HepG2 (cell line): ENCODE results near the gene COX4I2. TPM values are rescaled to one million over a fixed set of nuclear protein-coding genes. Genes with fewer than 3 reads are reported as not detected.
A peak's percentile ranks its signal among the peaks of the same experiment; 100 is the strongest.

Source experiments
- HNF1A ChIP-seq, 2 experiments: sonication (generic) in 1 of 2; formaldehyde crosslinking in 1 of 2; IDR thresholded peaks; 2 replicates each; pipeline versions ENCODE4 v1.4.0 to v1.6.1; 2016 to 2020; ENCODE audit warnings: borderline replicate concordance in 1 of 2, low read depth in 1 of 2, mild to moderate bottlenecking in 1 of 2, missing genetic modification reagents in 1 of 2
- IKZF5 ChIP-seq: IDR thresholded peaks from 2 replicates; pipeline ENCODE4 v1.6.1; 2018; ENCODE audit warnings: missing genetic modification reagents, mild to moderate bottlenecking, missing compliant biosample characterization
- REXO4 ChIP-seq: sonication (generic); formaldehyde crosslinking; IDR thresholded peaks from 2 replicates; pipeline ENCODE4 v1.8.0; 2022; ENCODE audit warnings: missing genetic modification reagents, mild to moderate bottlenecking, borderline replicate concordance
- SMARCE1 ChIP-seq: fragments of 450-650 bp; IDR thresholded peaks from 2 replicates; pipeline ENCODE4 v1.6.1; 2017; ENCODE audit warnings: borderline replicate concordance
- ZNF329 ChIP-seq: sonication (generic); formaldehyde crosslinking; IDR thresholded peaks from 2 replicates; pipeline ENCODE4 v1.9.0; 2021; ENCODE audit warnings: low read depth, mild to moderate bottlenecking, missing genetic modification reagents
- ZNF510 ChIP-seq: sonication (generic); formaldehyde crosslinking; IDR thresholded peaks from 2 replicates; pipeline ENCODE4 v1.4.0; 2020; ENCODE audit warnings: low read depth, mild to moderate bottlenecking, missing genetic modification reagents
- polyA plus RNA-seq, 8 experiments: library from polyadenylated mRNA; depleted of rRNA in 3 of 8; stranded (reverse) in 7 of 8; unstranded in 1 of 8; fragments of >200 nt; fragmentation: Illumina TruSeq in 4 of 8; extraction: Trizol in 4 of 8; gene quantifications; 2 replicates each; pipeline versions ENCODE4 v1.2.1 to v1.2.3, GENCODE V29; 2011 to 2016; ENCODE audit warnings: low read depth in 4 of 8, missing spikeins in 1 of 8, mixed read lengths in 1 of 8; ENCODE audit not compliant: insufficient read depth in 1 of 8
- total RNA-seq, 5 experiments: library from RNA; depleted of rRNA; stranded (reverse); fragments of >200 nt; fragmentation: Illumina TruSeq; extraction: Trizol; gene quantifications; 2 replicates each; pipeline ENCODE4 v1.2.3, GENCODE V29; 2016; ENCODE audit warnings: low read depth in 1 of 5
- TF ChIP-seq, protein P1 (sequence below): sonication (generic); formaldehyde crosslinking; conservative IDR thresholded peaks from 2 replicates; pipeline ENCODE4 v1.4.0; 2020; ENCODE audit warnings: missing genetic modification reagents
- TF ChIP-seq, protein P2 (sequence below): sonication (generic); formaldehyde crosslinking; IDR thresholded peaks from 2 replicates; pipeline ENCODE4 v1.5.1; 2020; ENCODE audit warnings: mild to moderate bottlenecking, missing genetic modification reagents, borderline replicate concordance

COX4I2 gene
- total and polyA plus RNA-seq, 2 of the 13 experiments (the other 11 are each of a cell fraction or from before 2014, with no cell fraction given): 1.1 TPM; not detected in 1

DNA sequence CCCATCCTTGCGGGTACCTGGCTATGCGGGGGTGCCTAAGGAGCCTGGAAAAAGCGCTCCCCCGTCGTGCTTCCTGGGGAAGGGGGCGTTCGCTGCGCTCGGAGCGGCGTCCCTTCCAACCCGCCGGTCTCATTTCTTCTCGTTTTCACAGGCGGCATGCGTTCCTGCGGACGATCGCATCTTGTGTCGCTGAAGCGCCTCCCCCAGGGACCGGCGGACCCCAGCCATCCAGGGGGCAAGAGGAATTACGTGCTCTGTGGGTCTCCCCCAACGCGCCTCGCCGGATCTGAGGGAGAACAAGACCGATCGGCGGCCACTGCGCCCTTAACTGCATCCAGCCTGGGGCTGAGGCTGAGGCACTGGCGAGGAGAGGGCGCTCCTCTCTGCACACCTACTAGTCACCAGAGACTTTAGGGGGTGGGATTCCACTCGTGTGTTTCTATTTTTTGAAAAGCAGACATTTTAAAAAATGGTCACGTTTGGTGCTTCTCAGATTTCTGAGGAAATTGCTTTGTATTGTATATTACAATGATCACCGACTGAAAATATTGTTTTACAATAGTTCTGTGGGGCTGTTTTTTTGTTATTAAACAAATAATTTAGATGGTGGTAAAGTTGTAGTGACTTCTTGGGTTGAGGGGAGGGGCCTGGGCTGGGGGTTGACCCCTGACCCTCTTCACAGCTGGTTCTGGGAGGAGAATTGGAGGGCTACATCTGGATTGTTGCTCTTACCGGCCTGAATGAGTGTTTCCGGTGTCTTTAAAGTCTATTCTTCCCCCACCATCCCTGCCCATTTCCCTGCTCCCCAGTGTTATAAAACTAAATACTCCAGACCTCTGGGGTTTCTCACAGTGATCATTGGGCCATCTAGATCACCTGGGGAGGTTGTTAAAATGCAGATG, 31.6 kb upstream of the COX4I2 start (continued):
- TF ChIP-seq HNF1A (IDR thresholded peaks at IDR 0.05; ENCODE audit: low read depth) (no peak), HNF1A (CRISPR knock-in tag; IDR thresholded peaks at IDR 0.05; ENCODE audit: borderline replicate concordance) (no peak), ZNF510 (CRISPR knock-in tag) (no peak; the same call in none of the 2 replicates), SMARCE1 (no peak), IKZF5 (CRISPR knock-in tag) (no peak; the same call in 1 of the 2 replicates), ZNF329 (CRISPR knock-in tag) (peak; percentile 23; the same call in 1 of the 2 replicates), REXO4 (CRISPR knock-in tag) (no peak)
- TF ChIP-seq, protein P1, sequence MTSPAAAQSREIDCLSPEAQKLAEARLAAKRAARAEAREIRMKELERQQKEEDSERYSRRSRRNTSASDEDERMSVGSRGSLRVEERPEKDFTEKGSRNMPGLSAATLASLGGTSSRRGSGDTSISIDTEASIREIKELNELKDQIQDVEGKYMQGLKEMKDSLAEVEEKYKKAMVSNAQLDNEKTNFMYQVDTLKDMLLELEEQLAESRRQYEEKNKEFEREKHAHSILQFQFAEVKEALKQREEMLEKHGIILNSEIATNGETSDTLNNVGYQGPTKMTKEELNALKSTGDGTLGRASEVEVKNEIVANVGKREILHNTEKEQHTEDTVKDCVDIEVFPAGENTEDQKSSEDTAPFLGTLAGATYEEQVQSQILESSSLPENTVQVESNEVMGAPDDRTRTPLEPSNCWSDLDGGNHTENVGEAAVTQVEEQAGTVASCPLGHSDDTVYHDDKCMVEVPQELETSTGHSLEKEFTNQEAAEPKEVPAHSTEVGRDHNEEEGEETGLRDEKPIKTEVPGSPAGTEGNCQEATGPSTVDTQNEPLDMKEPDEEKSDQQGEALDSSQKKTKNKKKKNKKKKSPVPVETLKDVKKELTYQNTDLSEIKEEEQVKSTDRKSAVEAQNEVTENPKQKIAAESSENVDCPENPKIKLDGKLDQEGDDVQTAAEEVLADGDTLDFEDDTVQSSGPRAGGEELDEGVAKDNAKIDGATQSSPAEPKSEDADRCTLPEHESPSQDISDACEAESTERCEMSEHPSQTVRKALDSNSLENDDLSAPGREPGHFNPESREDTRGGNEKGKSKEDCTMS (CRISPR knock-in tag): no peak
- TF ChIP-seq, protein P2, sequence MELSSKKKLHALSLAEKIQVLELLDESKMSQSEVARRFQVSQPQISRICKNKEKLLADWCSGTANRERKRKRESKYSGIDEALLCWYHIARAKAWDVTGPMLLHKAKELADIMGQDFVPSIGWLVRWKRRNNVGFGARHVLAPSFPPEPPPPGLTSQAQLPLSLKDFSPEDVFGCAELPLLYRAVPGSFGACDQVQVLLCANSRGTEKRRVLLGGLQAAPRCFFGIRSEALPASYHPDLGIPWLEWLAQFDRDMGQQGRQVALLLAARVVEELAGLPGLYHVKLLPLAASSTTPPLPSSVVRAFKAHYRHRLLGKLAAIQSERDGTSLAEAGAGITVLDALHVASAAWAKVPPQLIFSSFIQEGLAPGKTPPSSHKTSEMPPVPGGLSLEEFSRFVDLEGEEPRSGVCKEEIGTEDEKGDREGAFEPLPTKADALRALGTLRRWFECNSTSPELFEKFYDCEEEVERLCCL (CRISPR knock-in tag): no peak; the same call in 1 of the 2 replicates
